HepG2 (cell line): ENCODE measurements around the gene CALY. TPM values are rescaled to one million over a fixed set of nuclear protein-coding genes. Genes with fewer than 3 reads are reported as not detected.
A peak's percentile ranks its signal among the peaks of the same experiment; 100 is the strongest.

ENCODE experiments used
- KIAA2018 ChIP-seq: sonication (generic); formaldehyde crosslinking; IDR thresholded peaks from 2 replicates; pipeline ENCODE4 v1.5.0; 2020; ENCODE audit warnings: mild to moderate bottlenecking, missing genetic modification reagents, borderline replicate concordance
- LRRFIP1 ChIP-seq: sonication (generic); formaldehyde crosslinking; conservative IDR thresholded peaks from 2 replicates; pipeline ENCODE4 v1.4.0; 2020; ENCODE audit warnings: missing genetic modification reagents
- NONO ChIP-seq, 2 experiments: fragments of 450-650 bp in 1 of 2; sonication (generic) in 1 of 2; formaldehyde crosslinking in 1 of 2; IDR thresholded peaks in 1 of 2; conservative IDR thresholded peaks in 1 of 2; 2 replicates each; pipeline versions ENCODE4 v1.6.1 to v1.8.0; 2017 to 2022; ENCODE audit warnings: mild to moderate bottlenecking in 1 of 2, missing genetic modification reagents in 1 of 2, moderate library complexity in 1 of 2
- PREB ChIP-seq: sonication (generic); formaldehyde crosslinking; IDR thresholded peaks from 2 replicates; pipeline ENCODE4 v1.4.0; 2020; ENCODE audit warnings: missing genetic modification reagents
- SOX6 ChIP-seq, 2 experiments: fragments of 450-650 bp in 1 of 2; sonication (generic) in 1 of 2; formaldehyde crosslinking in 1 of 2; IDR thresholded peaks; 2 replicates each; pipeline versions ENCODE4 v1.4.0 to v1.6.1; 2017 to 2020; ENCODE audit warnings: antibody characterized with exemption in 1 of 2, mild to moderate bottlenecking in 1 of 2, missing genetic modification reagents in 1 of 2
- ZMAT3 ChIP-seq: sonication (generic); formaldehyde crosslinking; conservative IDR thresholded peaks from 2 replicates; pipeline ENCODE4 v1.7.0; 2021; ENCODE audit warnings: missing genetic modification reagents
- ZNF609 ChIP-seq: sonication (generic); formaldehyde crosslinking; IDR thresholded peaks from 2 replicates; pipeline ENCODE4 v1.4.0; 2020; ENCODE audit warnings: mild to moderate bottlenecking, missing genetic modification reagents, borderline replicate concordance
- ZNF749 ChIP-seq: sonication (generic); formaldehyde crosslinking; IDR thresholded peaks from 2 replicates; pipeline ENCODE4 v1.8.0; 2022; ENCODE audit warnings: mild to moderate bottlenecking, missing genetic modification reagents, moderate library complexity, borderline replicate concordance
- polyA plus RNA-seq, 8 experiments: library from polyadenylated mRNA; depleted of rRNA in 3 of 8; stranded (reverse) in 7 of 8; unstranded in 1 of 8; fragments of >200 nt; fragmentation: Illumina TruSeq in 4 of 8; extraction: Trizol in 4 of 8; gene quantifications; 2 replicates each; pipeline versions ENCODE4 v1.2.1 to v1.2.3, GENCODE V29; 2011 to 2016; ENCODE audit warnings: low read depth in 4 of 8, missing spikeins in 1 of 8, mixed read lengths in 1 of 8; ENCODE audit not compliant: insufficient read depth in 1 of 8
- total RNA-seq, 5 experiments: library from RNA; depleted of rRNA; stranded (reverse); fragments of >200 nt; fragmentation: Illumina TruSeq; extraction: Trizol; gene quantifications; 2 replicates each; pipeline ENCODE4 v1.2.3, GENCODE V29; 2016; ENCODE audit warnings: low read depth in 1 of 5

The CALY gene
- total and polyA plus RNA-seq, 2 of the 13 experiments (the other 11 are each of a cell fraction or from before 2014, with no cell fraction given) = 0.08 TPM; not detected in 1

- no peak for TF ChIP-seq KIAA2018
- TF ChIP-seq LRRFIP1 (CRISPR knock-in tag) = no peak
- TF ChIP-seq PREB = no peak
- no peak for TF ChIP-seq ZMAT3 (CRISPR knock-in tag)
- no peak for TF ChIP-seq ZNF609 (CRISPR knock-in tag)
- TF ChIP-seq ZNF749 (CRISPR knock-in tag) = no peak
- TF ChIP-seq NONO (IDR thresholded peaks at IDR 0.05) = no peak
- peak; percentile 10; the same call in 1 of the 2 replicates for TF ChIP-seq NONO (CRISPR knock-in tag; conservative IDR thresholded peaks at IDR 0.05)
- TF ChIP-seq SOX6 (IDR thresholded peaks at IDR 0.05) = no peak
- TF ChIP-seq SOX6 (CRISPR knock-in tag; IDR thresholded peaks at IDR 0.05) = peak; percentile 37; the same call in 1 of the 2 replicates
Measured at GRCh38 chr10:133347710-133348517, 11.2 kb upstream of the CALY start (continued).
